ENCODE measurements around the gene BCL7C. TPM values are rescaled to one million over a fixed set of nuclear protein-coding genes. Genes with fewer than 3 reads are reported as not detected.

Gene BCL7C
- total and polyA plus RNA-seq, 8 donors, result 12.2 to 58.2 (median 30.6) TPM

GRCh38 chr16:30837904-30838303 is 56.0 kb downstream of the BCL7C start:
- H3K27ac ChIP-seq, result no peak overlapping the region
- intact Hi-C loops (cut with DNase I; ENCODE audit: low total_unique reads), result no loop called here

More at GRCh38 chr16:30837904-30838303, 56.0 kb downstream of the BCL7C start:
- no peaks in the 10 kb centered on the region for H3K27me3 ChIP-seq
- TF ChIP-seq POLR2AphosphoS5 (IDR thresholded peaks at IDR 0.05), result no peak
- H3K4me3 ChIP-seq, result no peak overlapping the region
- H3K4me1 ChIP-seq, result peaks cover 0 to 24% (median 13%) of the 10 kb centered on the region in 4 donors
- no peaks in the 10 kb centered on the region for H3K9me3 ChIP-seq
- DNase-seq, result no peak
- 36 to 65% (median 49%) methylated on average over 1 of the region's 1 CpG for WGBS, 5 donors
- peaks cover 0 to 14% (median 8%) of the 10 kb centered on the region in 4 donors for H3K36me3 ChIP-seq

Small RNAs within 50 kb of the gene (small RNA-seq; reads per million reads assigned to genes)
- 0 reads per million in 4 donors for gene MIR4519
- 0 reads per million in 4 donors for gene MIR762

Other genes starting within 250 kb of the BCL7C start
- gene PRR14, start 243.1 kb downstream of the BCL7C start, total RNA-seq, result 100 to 1,000 TPM in 2 of 5 donors, 10 to 100 TPM in 2, 1 to 10 TPM in 1; 9.0 to 123 (median 93.9) TPM
- 10 to 100 TPM; 69.8 to 79.7 (median 79.6) TPM for gene PRR14, start 243.1 kb downstream of the BCL7C start, polyA plus RNA-seq
- gene FBRS, start 235.6 kb downstream of the BCL7C start, total RNA-seq, result 100 to 1,000 TPM in 1 of 5 donors, 10 to 100 TPM in 4; 20.4 to 185 (median 28.6) TPM
- 10 to 100 TPM; 19.7 to 35.9 (median 24.0) TPM for gene FBRS, start 235.6 kb downstream of the BCL7C start, polyA plus RNA-seq
- 10 to 100 TPM; 23.3 to 70.1 (median 56.8) TPM for gene SRCAP, start 194.9 kb downstream of the BCL7C start, total RNA-seq
- gene SRCAP, start 194.9 kb downstream of the BCL7C start, polyA plus RNA-seq, result 10 to 100 TPM in 1 of 3 donors, 1 to 10 TPM in 2; 1.2 to 12.1 (median 4.4) TPM
- 100 to 1,000 TPM in 1 of 5 donors, 10 to 100 TPM in 4; 18.2 to 104 (median 28.0) TPM for gene PHKG2, start 145.7 kb downstream of the BCL7C start, total RNA-seq
- 10 to 100 TPM; 29.3 to 41.5 (median 35.6) TPM for gene PHKG2, start 145.7 kb downstream of the BCL7C start, polyA plus RNA-seq
- 10 to 100 TPM in 2 of 5 donors, 1 to 10 TPM in 1, not detected in 2; 2.0 to 71.2 (median 13.9) TPM for gene CFAP119, start 132.0 kb downstream of the BCL7C start, total RNA-seq
- 10 to 100 TPM in 1 of 3 donors, 1 to 10 TPM in 2; 8.9 to 11.4 (median 9.4) TPM for gene CFAP119, start 132.0 kb downstream of the BCL7C start, polyA plus RNA-seq
- 100 to 1,000 TPM in 1 of 5 donors, 10 to 100 TPM in 4; 17.5 to 155 (median 55.1) TPM for gene RNF40, start 131.8 kb downstream of the BCL7C start, total RNA-seq
- gene RNF40, start 131.8 kb downstream of the BCL7C start, polyA plus RNA-seq, result 10 to 100 TPM; 43.7 to 57.0 (median 53.9) TPM
- gene ZNF629, start 106.9 kb downstream of the BCL7C start, total RNA-seq, result 10 to 100 TPM; 10.7 to 21.3 (median 18.3) TPM
- gene ZNF629, start 106.9 kb downstream of the BCL7C start, polyA plus RNA-seq, result 1 to 10 TPM; 4.4 to 5.9 (median 4.9) TPM
- gene CTF1, start 2.5 kb upstream of the BCL7C start, total RNA-seq, result 1 to 10 TPM in 1 of 5 donors, under 1 TPM in 2, not detected in 2; 0.29 to 2.3 (median 0.55) TPM
- gene CTF1, start 2.5 kb upstream of the BCL7C start, polyA plus RNA-seq, result 1 to 10 TPM; 2.1 to 4.5 (median 2.9) TPM
- gene FBXL19, start 29.5 kb upstream of the BCL7C start, total RNA-seq, result 100 to 1,000 TPM in 1 of 5 donors, 10 to 100 TPM in 1, 1 to 10 TPM in 3; 6.7 to 252 (median 9.7) TPM
- 10 to 100 TPM in 1 of 3 donors, 1 to 10 TPM in 2; 5.8 to 12.7 (median 8.2) TPM for gene FBXL19, start 29.5 kb upstream of the BCL7C start, polyA plus RNA-seq
- 10 to 100 TPM in 2 of 5 donors, 1 to 10 TPM in 2, not detected in 1; 6.7 to 14.0 (median 11.2) TPM for gene ORAI3, start 55.0 kb upstream of the BCL7C start, total RNA-seq
- 10 to 100 TPM in 2 of 3 donors, 1 to 10 TPM in 1; 7.8 to 26.0 (median 10.5) TPM for gene ORAI3, start 55.0 kb upstream of the BCL7C start, polyA plus RNA-seq
- 10 to 100 TPM in 3 of 5 donors, 1 to 10 TPM in 2; 4.4 to 22.2 (median 19.2) TPM for gene SETD1A, start 63.7 kb upstream of the BCL7C start, total RNA-seq
- 1 to 10 TPM; 5.2 to 7.5 (median 5.9) TPM for gene SETD1A, start 63.7 kb upstream of the BCL7C start, polyA plus RNA-seq
- 10 to 100 TPM in 3 of 5 donors, 1 to 10 TPM in 2; 2.9 to 52.7 (median 13.4) TPM for gene HSD3B7, start 91.1 kb upstream of the BCL7C start, total RNA-seq
- gene HSD3B7, start 91.1 kb upstream of the BCL7C start, polyA plus RNA-seq, result 10 to 100 TPM in 1 of 3 donors, 1 to 10 TPM in 2; 4.3 to 19.5 (median 7.3) TPM
- gene STX1B, start 116.6 kb upstream of the BCL7C start, total RNA-seq, result under 1 TPM in 1 of 5 donors, not detected in 4; 0.55 TPM
- gene STX1B, start 116.6 kb upstream of the BCL7C start, polyA plus RNA-seq, result under 1 TPM; 0.15 to 1.00 (median 0.78) TPM
- gene STX4, start 139.5 kb upstream of the BCL7C start, total RNA-seq, result 100 to 1,000 TPM in 2 of 5 donors, 10 to 100 TPM in 3; 13.8 to 254 (median 60.0) TPM
- gene STX4, start 139.5 kb upstream of the BCL7C start, polyA plus RNA-seq, result 10 to 100 TPM; 59.3 to 73.9 (median 60.4) TPM
- 10 to 100 TPM in 3 of 5 donors, 1 to 10 TPM in 1, not detected in 1; 8.6 to 14.2 (median 12.0) TPM for gene ZNF668, start 180.2 kb upstream of the BCL7C start, total RNA-seq
- 1 to 10 TPM; 5.7 to 10.0 (median 6.0) TPM for gene ZNF668, start 180.2 kb upstream of the BCL7C start, polyA plus RNA-seq
- 10 to 100 TPM in 2 of 5 donors, 1 to 10 TPM in 3; 6.7 to 13.4 (median 9.0) TPM for gene ZNF646, start 180.3 kb upstream of the BCL7C start, total RNA-seq
- gene ZNF646, start 180.3 kb upstream of the BCL7C start, polyA plus RNA-seq, result 1 to 10 TPM; 2.1 to 5.0 (median 2.6) TPM
- gene PRSS53, start 194.9 kb upstream of the BCL7C start, total RNA-seq, result 1 to 10 TPM in 3 of 5 donors, under 1 TPM in 1, not detected in 1; 0.87 to 5.3 (median 1.9) TPM
- 1 to 10 TPM in 2 of 3 donors, under 1 TPM in 1; 0.46 to 1.3 (median 1.1) TPM for gene PRSS53, start 194.9 kb upstream of the BCL7C start, polyA plus RNA-seq
- 100 to 1,000 TPM in 1 of 5 donors, 10 to 100 TPM in 4; 20.1 to 191 (median 35.0) TPM for gene VKORC1, start 200.7 kb upstream of the BCL7C start, total RNA-seq
- 10 to 100 TPM; 53.2 to 90.8 (median 62.9) TPM for gene VKORC1, start 200.7 kb upstream of the BCL7C start, polyA plus RNA-seq
- 100 to 1,000 TPM in 1 of 5 donors, 10 to 100 TPM in 4; 11.0 to 197 (median 58.3) TPM for gene BCKDK, start 214.3 kb upstream of the BCL7C start, total RNA-seq
- gene BCKDK, start 214.3 kb upstream of the BCL7C start, polyA plus RNA-seq, result 10 to 100 TPM; 27.4 to 40.9 (median 34.0) TPM
- 100 to 1,000 TPM in 1 of 5 donors, 10 to 100 TPM in 4; 38.8 to 114 (median 64.9) TPM for gene KAT8, start 223.6 kb upstream of the BCL7C start, total RNA-seq
- 10 to 100 TPM; 45.0 to 51.4 (median 45.8) TPM for gene KAT8, start 223.6 kb upstream of the BCL7C start, polyA plus RNA-seq
- gene PRSS8, start 241.7 kb upstream of the BCL7C start, total RNA-seq, result 100 to 1,000 TPM in 2 of 5 donors, 10 to 100 TPM in 2, 1 to 10 TPM in 1; 5.8 to 176 (median 70.5) TPM
- gene PRSS8, start 241.7 kb upstream of the BCL7C start, polyA plus RNA-seq, result 100 to 1,000 TPM in 2 of 3 donors, 10 to 100 TPM in 1; 39.3 to 151 (median 115) TPM

Measured in stomach (tissue), 9 donors.